Activated naive CD4-positive, alpha-beta T cell treated with anti-CD3 and anti-CD28 coated beads for 36 hours (primary cell): ENCODE measurements around the gene CLIC5. TPM values are rescaled to one million over a fixed set of nuclear protein-coding genes. Genes with fewer than 3 reads are reported as not detected.

ENCODE experiments used
- CTCF ChIA-PET: fragments of 350-600 bp; sonication (Branson Sonifier 250); formaldehyde crosslinking; loops from one replicate; lab custom pipeline; 2021; ENCODE audit warnings: antibody characterized with exemption; lab: Charles Lee
- DNase-seq: peaks from one replicate; pipeline ENCODE4 v3.0.0-alpha.2; 2020
- H3K27ac Mint-ChIP-seq: one replicate; pipeline ENCODE4 v1.8.0; 2021; ENCODE audit warnings: mild to moderate bottlenecking, mixed read lengths
- H3K27me3 Mint-ChIP-seq: one replicate; pipeline ENCODE4 v1.8.0; 2021; ENCODE audit warnings: low read depth, mixed read lengths
- H3K36me3 Mint-ChIP-seq: one replicate; pipeline ENCODE4 v1.8.0; 2021; ENCODE audit warnings: low read depth, mixed read lengths
- H3K4me1 Mint-ChIP-seq: one replicate; pipeline ENCODE4 v1.8.0; 2021; ENCODE audit warnings: low read depth, mixed read lengths
- H3K4me3 Mint-ChIP-seq: one replicate; pipeline ENCODE4 v1.8.0; 2021; ENCODE audit warnings: mild to moderate bottlenecking, moderate library complexity, mixed read lengths
- H3K9me3 Mint-ChIP-seq: one replicate; pipeline ENCODE4 v1.8.0; 2021; ENCODE audit warnings: mixed read lengths
- intact Hi-C: fragments of 100-400 bp; cut with micrococcal nuclease; formaldehyde crosslinking; loops from one replicate; pipeline ENCODE4 v1.15.1; 2023
- total RNA-seq, 2 experiments: library from RNA; stranded (reverse); gene quantifications; one replicate each; pipeline ENCODE4 v1.2.3, GENCODE V29; 2021

The CLIC5 gene
- total RNA-seq, 2 experiments from 2014 or later, result 0.52 to 1.5 TPM

DNA sequence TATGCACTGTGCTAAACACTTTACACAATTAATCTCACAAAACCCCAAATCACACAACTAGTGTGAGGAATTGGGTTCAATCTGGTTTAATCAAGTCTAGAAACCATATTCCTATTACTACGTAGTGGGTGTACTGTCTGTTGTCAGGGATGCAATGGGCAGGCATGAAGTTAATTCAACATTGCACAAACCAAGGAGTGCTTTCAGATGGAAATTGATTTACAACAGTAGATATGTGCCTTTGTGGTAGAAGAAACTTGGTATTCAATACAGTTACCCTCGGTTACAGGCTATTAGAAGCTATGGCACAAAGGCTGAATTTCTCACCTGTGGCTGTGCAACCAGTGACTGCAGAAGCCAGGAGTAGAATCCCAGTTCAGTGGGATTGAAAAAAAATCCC, 157.8 kb downstream of the CLIC5 start:
- Mint-ChIP-seq H3K4me3 (no peak overlapping the region), H3K27me3 (peaks cover 7% of the 10 kb centered on the region), H3K27ac (no peak overlapping the region)

DNA sequence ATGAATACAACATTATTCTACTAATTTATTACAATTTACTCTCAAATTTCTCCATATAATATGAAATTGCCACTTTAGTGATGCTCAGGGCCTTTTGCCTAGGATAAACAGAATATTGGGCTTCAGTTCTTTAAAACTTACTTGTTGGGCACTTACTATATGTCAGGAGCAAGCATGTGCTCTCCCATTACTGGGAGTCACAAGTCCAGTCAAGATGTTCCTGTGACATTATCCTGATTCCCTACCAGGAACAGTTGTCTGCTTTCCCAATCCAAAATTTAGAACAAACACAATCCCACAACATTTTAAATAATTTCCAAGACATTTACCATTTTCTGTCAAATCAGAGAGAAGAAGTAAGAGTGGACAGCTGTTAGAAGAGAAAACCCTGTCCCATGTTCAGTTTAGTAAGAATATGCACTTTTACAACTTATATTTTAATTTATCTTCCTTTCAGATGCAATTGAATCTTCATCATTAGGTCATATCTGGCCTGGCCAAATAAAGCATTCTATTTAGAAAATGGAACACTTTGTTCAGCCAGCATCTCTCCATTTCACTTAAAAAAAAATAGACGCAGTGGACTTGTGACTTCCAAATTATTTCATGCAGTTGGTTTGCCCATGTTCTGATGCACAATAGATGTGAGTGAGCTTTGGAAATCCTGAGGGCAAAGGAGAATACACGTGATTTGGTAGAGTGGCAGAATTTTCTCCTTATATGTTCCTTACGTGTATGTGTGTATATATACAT, 159.8 kb downstream of the CLIC5 start:
- Mint-ChIP-seq H3K27ac (no peak overlapping the region), H3K4me1 (no peaks in the 10 kb centered on the region), H3K9me3 (no peaks in the 10 kb centered on the region), H3K4me3 (no peak overlapping the region), H3K36me3 (no peaks in the 10 kb centered on the region), H3K27me3 (peaks cover 7% of the 10 kb centered on the region)
- CTCF ChIA-PET, result interaction anchor here (0.9 to 1.1 kb wide), 2 partner anchors 9 to 17 kb away, joined by 3 read pairs; no protein-coding TSS in a partner anchor
- DNase-seq, result no peak
- intact Hi-C loops, result no loop called here

More for the DNA sequence above, 157.8 kb downstream of the CLIC5 start:
- no peak for DNase-seq
- no peaks in the 10 kb centered on the region for H3K4me1 Mint-ChIP-seq
- no peaks in the 10 kb centered on the region for H3K9me3 Mint-ChIP-seq
- no peaks in the 10 kb centered on the region for H3K36me3 Mint-ChIP-seq
- CTCF ChIA-PET, result no interaction called here
- intact Hi-C loops, result no loop called here

DNA sequence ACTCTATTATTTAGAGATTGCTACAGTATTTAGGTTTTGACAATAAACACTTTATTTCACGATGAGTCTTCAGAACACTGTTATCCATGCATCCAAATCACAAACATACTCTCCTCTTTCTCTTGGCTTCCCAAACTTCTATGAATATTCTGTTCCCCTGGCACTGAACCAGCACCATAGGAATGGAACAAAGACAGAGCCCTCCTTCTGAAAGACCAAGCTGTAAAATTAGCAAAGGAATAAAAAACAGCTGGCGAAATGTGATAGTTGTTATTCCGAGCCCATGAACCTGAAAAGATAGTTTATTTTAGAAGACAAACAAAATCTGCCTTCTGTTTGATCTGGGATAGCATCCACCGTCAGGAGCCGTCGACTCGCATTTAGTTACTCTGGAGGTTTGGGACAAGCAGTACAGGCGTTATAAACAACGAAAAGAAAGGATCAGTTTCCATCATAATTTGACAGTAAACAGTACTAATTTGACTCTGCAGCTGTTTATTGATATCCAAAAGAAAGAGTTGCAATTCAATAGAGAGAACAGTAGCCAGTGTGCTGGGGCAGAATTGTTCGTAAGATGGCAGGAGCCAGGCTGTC, 161.4 kb downstream of the CLIC5 start:
- no peaks in the 10 kb centered on the region for H3K36me3 Mint-ChIP-seq
- CTCF ChIA-PET, result no interaction called here
- no peaks in the 10 kb centered on the region for H3K9me3 Mint-ChIP-seq
- no peak for DNase-seq
- H3K4me1 Mint-ChIP-seq, result no peaks in the 10 kb centered on the region
- peaks cover 4% of the 10 kb centered on the region for H3K27me3 Mint-ChIP-seq
- H3K27ac Mint-ChIP-seq, result no peak overlapping the region
- no peak overlapping the region for H3K4me3 Mint-ChIP-seq
- intact Hi-C loops, result no loop called here

DNA sequence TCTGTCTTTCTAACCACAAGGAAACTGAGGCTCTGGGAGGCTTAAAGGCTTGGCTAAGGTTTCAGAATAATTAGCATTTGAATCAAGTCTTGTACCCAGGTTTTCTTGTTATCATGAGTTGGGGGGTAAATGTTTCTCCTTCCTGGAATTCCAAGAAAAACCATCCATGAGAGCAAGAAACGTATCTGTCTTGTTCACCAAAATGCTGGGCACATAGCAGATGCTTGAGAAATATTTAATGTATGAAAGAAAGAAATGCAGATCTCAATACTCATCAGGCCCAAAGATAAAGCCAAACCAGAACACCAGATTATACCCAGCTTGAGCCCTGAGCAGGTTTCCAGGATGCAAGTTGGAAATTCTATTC, 164.6 kb downstream of the CLIC5 start:
- Mint-ChIP-seq H3K27me3 (peaks cover 4% of the 10 kb centered on the region), H3K4me1 (no peaks in the 10 kb centered on the region), H3K27ac (no peak overlapping the region), H3K4me3 (no peak overlapping the region), H3K9me3 (peaks cover 1% of the 10 kb centered on the region), H3K36me3 (no peaks in the 10 kb centered on the region)
- no peak for DNase-seq
- CTCF ChIA-PET, result no interaction called here
- intact Hi-C loops, result no loop called here

DNA sequence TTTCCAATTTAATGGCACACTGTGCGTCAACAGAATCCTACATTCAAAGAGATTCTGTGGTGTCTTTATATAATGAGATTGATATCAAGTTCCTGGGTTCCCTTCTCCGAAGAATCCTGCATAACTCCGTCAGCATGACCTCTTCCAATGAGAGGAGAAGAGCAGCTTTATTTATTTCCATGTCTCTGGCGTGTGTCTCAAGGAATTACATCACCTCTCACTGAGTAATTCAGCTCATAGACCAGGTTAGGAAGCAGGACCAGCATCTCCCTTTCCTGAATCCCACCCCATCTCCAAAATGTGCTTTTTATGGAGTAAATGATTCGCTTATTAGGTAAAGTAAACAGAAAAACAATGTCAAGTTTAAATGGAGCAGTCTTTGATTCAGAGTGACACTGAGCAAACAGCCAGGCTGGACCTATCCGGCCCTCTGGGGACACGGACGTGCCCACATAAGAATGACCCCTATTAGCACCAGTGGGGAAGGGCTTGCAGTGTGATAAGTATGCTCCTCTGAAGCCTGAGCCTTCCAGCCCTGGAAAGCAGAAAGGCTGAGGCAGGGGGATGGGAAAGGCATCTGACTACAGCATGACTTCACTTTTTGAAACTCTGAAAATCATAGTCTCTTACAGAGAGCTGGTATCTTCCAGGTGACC, 165.2 kb downstream of the CLIC5 start:
- H3K4me3 Mint-ChIP-seq, result no peak overlapping the region
- intact Hi-C loops, result no loop called here
- DNase-seq, result no peak
- H3K36me3 Mint-ChIP-seq, result no peaks in the 10 kb centered on the region
- H3K9me3 Mint-ChIP-seq, result peaks cover 1% of the 10 kb centered on the region
- peaks cover 4% of the 10 kb centered on the region for H3K27me3 Mint-ChIP-seq
- CTCF ChIA-PET, result no interaction called here
- H3K4me1 Mint-ChIP-seq, result no peaks in the 10 kb centered on the region
- H3K27ac Mint-ChIP-seq, result no peak overlapping the region

DNA sequence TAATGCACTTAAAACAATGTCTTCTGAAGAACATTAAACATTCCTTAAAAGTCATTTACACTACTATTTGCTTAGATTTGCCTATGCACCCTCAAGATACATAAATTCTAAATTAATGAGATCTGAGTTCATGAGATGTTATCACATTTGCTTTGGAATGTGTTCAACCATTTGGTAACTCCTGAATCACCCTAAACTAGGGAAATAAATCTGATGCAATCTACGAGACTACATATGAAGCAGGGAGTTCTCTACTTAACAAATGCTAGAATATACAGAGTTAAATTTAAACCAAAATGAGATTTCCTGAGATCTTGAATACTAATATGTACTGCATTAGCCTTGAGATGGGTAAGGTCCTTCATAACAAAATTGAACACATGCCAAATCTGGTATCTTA, 170.1 kb downstream of the CLIC5 start:
- intact Hi-C loops, result no loop called here
- Mint-ChIP-seq H3K27ac (no peak overlapping the region), H3K9me3 (peaks cover 1% of the 10 kb centered on the region), H3K4me1 (no peaks in the 10 kb centered on the region), H3K36me3 (no peaks in the 10 kb centered on the region), H3K4me3 (no peak overlapping the region), H3K27me3 (no peaks in the 10 kb centered on the region)
- CTCF ChIA-PET, result no interaction called here
- DNase-seq, result no peak

DNA sequence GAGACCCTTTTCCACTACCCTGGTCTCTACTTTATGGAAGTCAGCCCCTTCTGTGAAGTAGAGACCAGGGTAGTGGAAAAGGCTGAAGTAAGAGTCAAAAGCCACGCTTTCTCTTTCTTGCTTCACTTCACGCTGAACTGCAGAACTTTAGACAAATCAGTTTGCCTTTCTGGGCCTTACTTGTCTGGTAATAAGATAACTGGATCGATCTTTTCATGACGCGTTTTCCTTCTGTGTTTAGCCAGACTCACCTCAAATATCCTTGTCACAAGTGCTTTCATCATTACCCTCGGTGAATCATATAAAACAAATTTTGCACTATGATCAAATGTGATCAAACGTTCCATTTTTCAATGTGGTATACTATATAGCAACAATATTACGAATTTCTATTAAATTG, 170.7 kb downstream of the CLIC5 start:
- intact Hi-C loops, result no loop called here
- CTCF ChIA-PET, result interaction anchor here (0.7 kb wide), 1 partner anchor 1546 kb away, joined by 3 read pairs; no protein-coding TSS in a partner anchor
- H3K4me1 Mint-ChIP-seq, result no peaks in the 10 kb centered on the region
- no peak overlapping the region for H3K4me3 Mint-ChIP-seq
- H3K36me3 Mint-ChIP-seq, result no peaks in the 10 kb centered on the region
- no peak overlapping the region for H3K27ac Mint-ChIP-seq
- peaks cover 1% of the 10 kb centered on the region for H3K9me3 Mint-ChIP-seq
- no peak for DNase-seq
- H3K27me3 Mint-ChIP-seq, result no peaks in the 10 kb centered on the region

DNA sequence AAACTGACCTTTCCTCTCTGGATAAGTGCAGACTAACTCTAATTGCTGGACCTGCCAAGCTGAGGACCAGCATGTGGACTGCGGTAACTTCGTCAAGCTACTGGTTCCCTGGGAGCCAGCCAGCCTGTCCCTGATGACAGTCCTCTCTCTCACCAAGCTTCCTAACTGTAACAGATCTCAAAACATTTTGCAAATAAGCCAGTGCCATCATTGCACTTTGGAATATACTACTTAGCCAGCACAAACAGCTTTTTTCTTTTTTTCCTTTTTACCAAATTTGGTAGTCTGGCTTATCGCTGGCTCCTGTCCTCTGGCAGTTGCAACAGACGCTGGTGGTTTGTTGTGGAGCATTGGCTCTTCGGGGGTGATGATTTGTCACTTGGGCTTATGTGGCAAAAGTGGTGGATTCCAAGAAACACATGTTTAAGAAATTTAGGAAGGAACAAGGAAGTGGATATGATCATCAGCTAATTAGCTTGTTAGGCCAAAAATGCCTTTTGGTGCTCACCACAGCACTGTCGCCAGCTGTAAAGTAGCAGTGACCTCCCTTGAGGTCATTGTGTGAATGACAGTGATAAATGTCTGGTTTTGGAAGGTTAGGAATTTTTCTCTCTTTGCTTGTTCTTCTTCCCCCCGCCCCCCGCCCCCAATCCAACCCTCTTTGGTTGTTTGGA, 171.7 kb downstream of the CLIC5 start:
- CTCF ChIA-PET, result interaction anchor here (0.6 to 1.4 kb wide), 3 partner anchors 8 to 1545 kb away, joined by 3 to 6 read pairs (median 4); no protein-coding TSS in a partner anchor
- H3K27ac Mint-ChIP-seq, result no peak overlapping the region

DNA sequence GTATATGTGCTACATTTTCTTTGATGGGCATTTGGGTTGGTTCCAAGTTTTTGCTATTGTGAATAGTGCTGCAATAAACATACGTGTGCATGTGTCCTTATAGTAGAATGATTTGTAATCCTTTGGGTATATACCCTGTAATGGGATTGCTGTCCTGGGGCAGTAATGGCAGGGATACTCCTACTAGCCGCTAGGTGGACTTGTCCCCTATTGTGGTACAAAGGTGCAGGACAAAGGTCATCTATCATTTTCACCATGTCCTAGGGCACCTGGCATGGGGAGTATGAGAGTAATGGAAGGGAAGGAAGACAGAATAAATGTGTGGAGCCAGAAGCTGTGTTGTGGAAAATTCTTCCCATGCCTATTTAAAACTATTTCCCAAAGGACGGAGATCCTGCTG, 174.6 kb downstream of the CLIC5 start:
- no peak overlapping the region for H3K27ac Mint-ChIP-seq
- H3K4me3 Mint-ChIP-seq, result no peak overlapping the region
- H3K9me3 Mint-ChIP-seq, result no peaks in the 10 kb centered on the region
- H3K36me3 Mint-ChIP-seq, result no peaks in the 10 kb centered on the region
- no peaks in the 10 kb centered on the region for H3K27me3 Mint-ChIP-seq
- DNase-seq, result no peak
- CTCF ChIA-PET, result no interaction called here
- H3K4me1 Mint-ChIP-seq, result peaks cover 10% of the 10 kb centered on the region
- intact Hi-C loops, result no loop called here

More for the DNA sequence above, 171.7 kb downstream of the CLIC5 start:
- no peak for DNase-seq
- intact Hi-C loops, result no loop called here
- H3K27me3 Mint-ChIP-seq, result no peaks in the 10 kb centered on the region
- H3K36me3 Mint-ChIP-seq, result no peaks in the 10 kb centered on the region
- H3K9me3 Mint-ChIP-seq, result peaks cover 1% of the 10 kb centered on the region
- H3K4me3 Mint-ChIP-seq, result no peak overlapping the region
- no peaks in the 10 kb centered on the region for H3K4me1 Mint-ChIP-seq

DNA sequence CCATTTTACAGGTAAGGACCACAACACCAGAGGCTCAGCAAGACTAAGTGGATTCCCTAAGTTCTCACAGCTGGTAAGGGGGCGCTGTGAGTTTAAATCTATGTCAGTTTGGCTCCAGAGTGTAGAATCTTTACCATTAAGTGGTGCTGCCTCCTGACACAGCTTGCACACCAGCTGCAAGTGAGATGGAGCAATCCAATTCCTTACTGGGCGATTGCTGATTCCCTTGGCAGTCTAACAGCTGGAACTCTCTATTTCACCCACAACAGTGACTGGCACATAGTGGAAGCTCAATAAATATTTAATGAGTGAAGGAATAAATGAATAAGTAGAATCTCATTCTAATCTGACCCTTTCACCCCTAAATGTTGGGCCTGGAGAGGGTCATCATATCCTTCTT, 176.7 kb downstream of the CLIC5 start:
- H3K27me3 Mint-ChIP-seq, result no peaks in the 10 kb centered on the region
- CTCF ChIA-PET, result interaction anchor here (1.1 kb wide), 1 partner anchor 18 kb away, joined by 3 read pairs; no protein-coding TSS in a partner anchor
- H3K27ac Mint-ChIP-seq, result no peak overlapping the region
- H3K4me3 Mint-ChIP-seq, result no peak overlapping the region
- H3K4me1 Mint-ChIP-seq, result peaks cover 13% of the 10 kb centered on the region
- H3K9me3 Mint-ChIP-seq, result no peaks in the 10 kb centered on the region
- H3K36me3 Mint-ChIP-seq, result no peaks in the 10 kb centered on the region
- no peak for DNase-seq
- intact Hi-C loops, result no loop called here

DNA sequence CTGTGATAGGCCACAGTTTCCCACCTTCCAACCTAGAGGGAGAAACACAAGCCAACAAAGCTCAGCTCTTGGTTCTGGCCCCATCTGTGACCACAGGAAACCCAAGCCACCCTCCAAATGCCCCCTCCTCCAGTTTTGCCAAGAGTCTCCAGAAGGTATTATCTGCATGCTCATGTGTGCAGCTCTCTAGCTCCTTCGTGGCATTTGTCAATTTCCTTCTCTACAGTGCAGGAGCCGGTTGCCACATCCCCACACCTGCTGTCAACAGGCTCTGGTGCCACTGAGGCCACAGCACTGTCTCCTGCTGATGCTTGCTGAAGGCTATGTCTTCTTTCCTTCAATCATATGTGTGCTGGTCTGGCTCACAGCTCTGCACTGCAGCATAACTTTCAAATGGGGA, 177.2 kb downstream of the CLIC5 start:
- intact Hi-C loops, result no loop called here
- peaks cover 13% of the 10 kb centered on the region for H3K4me1 Mint-ChIP-seq
- DNase-seq, result no peak
- no peaks in the 10 kb centered on the region for H3K27me3 Mint-ChIP-seq
- no peak overlapping the region for H3K4me3 Mint-ChIP-seq
- H3K36me3 Mint-ChIP-seq, result no peaks in the 10 kb centered on the region
- CTCF ChIA-PET, result interaction anchor here (1.1 kb wide), 1 partner anchor 18 kb away, joined by 3 read pairs; no protein-coding TSS in a partner anchor
- no peaks in the 10 kb centered on the region for H3K9me3 Mint-ChIP-seq
- H3K27ac Mint-ChIP-seq, result no peak overlapping the region

DNA sequence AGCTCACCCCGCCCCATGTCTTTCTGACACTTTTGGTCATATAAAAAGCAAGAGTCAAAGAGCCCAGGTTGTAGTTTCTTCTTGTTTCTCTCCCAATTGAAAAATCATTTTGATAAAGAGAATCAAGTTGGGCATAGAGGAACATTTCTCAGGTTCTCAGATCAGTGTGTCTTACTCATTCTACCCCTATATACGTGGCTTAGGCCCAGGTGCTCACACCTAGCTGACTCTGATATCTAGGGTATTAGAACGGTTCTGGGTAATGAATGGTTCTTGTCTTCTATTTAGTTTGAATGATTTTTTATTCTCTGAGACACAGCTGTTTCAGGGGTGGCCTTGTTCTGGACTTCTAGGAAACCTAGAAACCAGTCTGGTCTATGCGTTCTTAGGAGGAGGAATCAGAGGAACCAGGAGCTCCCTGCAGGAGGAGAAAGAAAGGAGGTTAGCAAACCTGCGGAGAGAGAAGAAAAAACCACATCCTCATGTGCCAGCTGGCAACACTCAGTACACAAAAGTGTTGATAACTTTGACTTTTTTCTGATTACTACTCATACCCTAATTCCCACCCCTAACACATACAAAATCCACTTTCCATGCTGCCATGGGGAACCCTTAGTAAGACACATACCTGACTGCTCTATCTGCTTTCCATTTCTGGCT, 178.0 kb downstream of the CLIC5 start:
- Mint-ChIP-seq H3K27me3 (no peaks in the 10 kb centered on the region), H3K4me3 (no peak overlapping the region), H3K27ac (no peak overlapping the region), H3K36me3 (no peaks in the 10 kb centered on the region), H3K4me1 (peaks cover 13% of the 10 kb centered on the region), H3K9me3 (no peaks in the 10 kb centered on the region)
- CTCF ChIA-PET, result interaction anchor here (1.1 to 1.3 kb wide), 2 partner anchors 19 to 93 kb away, joined by 3 read pairs; no protein-coding TSS in a partner anchor
- intact Hi-C loops, result no loop called here
- DNase-seq, result no peak
